HG03095 (cell line): Measurements from ENCODE around the gene RRAGC.
A peak's percentile ranks its signal among the peaks of the same experiment; 100 is the strongest.
"Not testable (repeated sequence)": the region's sequence is repeated elsewhere in the genome, so short reads cannot be mapped to it uniquely, and the experiment has no call there.

Source experiments
- ATAC-seq: cut with Tn5 transposase; IDR thresholded peaks from one replicate; pipeline ENCODE4 v1.9.1; 2021; ENCODE audit warnings: moderate library complexity; ENCODE audit not compliant: unreplicated experiment

The RRAGC gene

DNA sequence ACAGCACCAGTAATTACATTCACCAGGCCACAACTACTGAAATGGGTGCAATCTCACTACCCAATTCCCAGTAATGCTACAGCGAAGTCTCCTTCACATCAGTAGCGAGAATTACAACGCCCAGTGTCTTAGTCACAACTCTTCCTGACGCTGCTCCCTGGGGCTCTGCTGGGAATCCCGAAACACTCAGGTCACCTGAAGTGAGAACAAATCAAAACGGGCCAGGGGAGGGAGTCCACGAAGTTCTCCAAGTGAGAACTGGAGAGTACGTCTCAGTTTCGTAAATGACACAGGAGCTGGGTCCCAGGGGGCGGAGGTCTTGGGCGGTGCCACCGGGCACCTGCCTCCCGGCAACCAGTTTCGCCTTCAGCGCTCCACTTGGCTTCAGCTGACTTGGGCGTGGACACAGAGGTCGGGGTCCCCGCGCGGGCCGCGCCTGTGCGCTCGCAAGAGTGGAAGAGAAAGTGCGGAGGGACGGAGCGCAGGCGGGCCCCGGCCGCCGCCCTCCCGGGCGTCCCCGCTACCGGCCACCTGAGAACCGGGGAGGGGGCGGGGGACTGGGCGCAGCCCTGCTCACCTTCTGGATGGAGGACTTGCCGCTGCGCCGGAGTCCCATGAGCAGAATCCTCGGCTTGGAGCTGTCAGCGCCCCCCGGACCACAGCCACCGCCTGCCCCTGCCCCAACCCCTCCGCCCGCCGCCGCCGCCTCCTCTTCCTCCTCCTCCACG lies 575 bp downstream of the RRAGC start:
- peak; percentile 19 for ATAC-seq

DNA sequence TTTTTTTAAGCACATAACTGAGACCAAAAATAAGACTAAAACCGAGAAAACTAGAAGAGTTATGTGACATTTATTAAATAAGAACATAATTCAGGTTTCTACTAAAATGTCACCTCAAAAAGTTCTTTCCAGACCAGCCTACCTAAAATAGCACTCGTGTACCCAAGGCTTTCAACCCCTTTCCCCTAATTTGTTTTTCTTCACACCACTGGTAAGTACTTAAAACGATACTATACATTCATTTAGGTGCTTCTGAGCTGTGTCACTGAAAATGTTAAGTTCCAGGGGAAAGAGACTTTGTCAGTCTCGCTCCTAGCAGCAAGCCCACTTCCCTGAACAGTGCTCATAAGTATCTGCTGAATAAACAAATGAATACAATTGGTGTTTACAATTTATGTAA lies 6.8 kb downstream of the RRAGC start:
- ATAC-seq: peak; percentile 51

DNA sequence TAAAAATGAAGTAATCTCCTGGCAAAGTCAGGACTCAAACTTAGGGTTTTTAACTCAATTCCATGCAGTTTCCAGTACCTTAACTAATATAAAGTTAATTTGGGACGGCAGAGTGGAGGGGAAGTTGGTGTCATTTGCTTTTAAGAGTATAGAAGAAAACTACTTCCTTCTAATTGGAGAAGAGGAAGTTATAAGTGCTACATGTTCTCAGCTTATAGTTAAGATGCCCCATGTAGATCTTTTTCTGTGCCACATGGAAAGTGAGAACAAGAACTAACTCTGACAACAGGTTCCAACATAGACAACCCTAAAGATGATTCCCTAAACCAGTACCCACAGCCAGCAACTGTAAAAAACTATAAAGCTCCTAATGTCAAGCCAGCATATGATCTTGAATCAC lies 11.5 kb downstream of the RRAGC start:
- ATAC-seq: no peak

DNA sequence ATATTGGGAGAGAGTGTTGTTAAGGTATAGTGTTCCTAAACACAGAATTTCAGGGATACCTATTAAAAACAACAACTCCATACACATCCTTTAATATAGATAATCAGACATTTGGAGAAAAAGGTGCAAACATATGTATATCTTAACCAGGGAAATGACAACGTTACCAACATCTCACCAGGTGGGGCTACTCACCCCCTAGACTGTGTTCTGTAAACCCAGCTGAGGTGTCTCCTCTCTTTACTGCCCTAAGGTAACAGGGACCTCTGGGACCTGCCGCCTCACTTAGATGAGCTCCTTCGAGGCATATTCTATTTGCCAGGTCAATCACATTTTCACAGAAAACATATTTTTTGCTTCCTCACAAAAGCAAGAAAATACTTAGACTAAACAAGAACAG lies 13.4 kb downstream of the RRAGC start:
- no peak for ATAC-seq

DNA sequence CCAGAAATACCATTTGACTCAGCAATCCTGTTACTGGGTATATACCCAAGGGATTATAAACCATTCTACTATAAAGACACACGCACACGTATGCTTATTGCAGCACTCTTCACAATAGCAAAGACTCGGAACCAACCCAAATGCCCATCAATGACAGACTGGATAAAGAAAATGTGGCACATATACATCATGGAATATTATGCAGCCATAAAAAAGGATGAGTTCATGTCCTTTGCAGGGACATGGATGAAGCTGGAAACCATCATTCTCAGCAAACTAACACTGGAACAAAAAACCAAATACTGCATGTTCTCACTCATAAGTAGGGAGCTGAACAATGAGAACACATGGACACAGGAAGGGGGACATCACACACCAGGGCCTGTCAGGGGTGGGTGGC lies 14.5 kb downstream of the RRAGC start:
- ATAC-seq: not testable (repeated sequence)

DNA sequence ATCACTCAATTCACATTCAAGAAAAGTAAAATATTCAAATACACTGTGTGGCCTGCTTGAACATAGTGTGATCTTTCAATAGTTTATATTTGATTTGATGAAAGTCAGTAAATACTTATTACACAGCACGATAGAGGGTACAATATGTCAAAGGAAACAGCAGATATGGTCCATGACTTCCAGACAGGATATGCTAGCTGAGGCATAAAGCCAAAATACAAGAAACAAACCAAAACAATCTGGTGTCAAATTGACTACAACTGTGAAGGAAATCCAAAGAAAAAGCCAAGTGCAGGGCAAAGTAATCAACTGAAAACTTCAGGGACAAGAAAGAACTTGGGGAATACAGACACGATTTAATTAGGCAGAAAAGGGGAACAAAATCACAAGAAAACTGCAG lies 19.3 kb downstream of the RRAGC start:
- ATAC-seq: no peak

DNA sequence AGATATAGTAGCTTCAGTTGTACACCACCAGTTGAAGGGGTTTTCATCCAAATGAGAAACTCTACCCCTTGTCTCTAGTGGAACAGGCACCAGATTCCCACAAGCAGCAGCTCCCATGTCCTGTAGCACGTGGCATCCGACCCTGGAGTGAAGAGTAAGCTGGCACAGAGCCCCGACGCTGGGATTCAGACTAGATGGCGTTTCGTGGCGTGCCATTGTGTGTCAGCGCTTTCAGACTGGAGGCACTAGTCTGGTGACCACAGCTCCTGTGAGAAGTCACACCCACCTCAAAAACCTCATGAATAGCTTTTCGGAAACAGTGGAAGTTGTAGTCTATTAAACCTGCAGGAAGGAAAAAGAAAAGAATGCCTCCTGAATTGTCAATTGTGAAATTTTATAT lies 20.2 kb downstream of the RRAGC start:
- ATAC-seq: no peak

DNA sequence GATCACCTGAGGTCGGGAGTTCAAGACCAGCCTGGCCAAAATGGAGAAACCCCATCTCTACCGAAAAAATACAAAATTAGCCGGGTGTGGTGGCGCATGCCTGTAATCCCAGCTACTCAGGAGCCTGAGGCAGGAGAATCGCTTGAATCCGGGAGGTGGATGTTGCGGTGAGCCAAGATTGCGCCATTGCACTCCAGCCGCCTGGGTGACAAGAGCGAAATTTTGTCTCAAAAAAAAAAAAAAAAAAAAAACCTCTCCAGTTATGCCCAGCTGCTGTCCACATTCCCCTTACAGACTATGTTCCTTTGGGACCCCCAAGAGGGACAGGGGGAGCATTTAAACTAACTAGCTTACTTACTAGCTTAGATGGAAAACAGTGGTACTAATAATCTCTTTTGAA lies 23.3 kb downstream of the RRAGC start:
- not testable (repeated sequence) for ATAC-seq

DNA sequence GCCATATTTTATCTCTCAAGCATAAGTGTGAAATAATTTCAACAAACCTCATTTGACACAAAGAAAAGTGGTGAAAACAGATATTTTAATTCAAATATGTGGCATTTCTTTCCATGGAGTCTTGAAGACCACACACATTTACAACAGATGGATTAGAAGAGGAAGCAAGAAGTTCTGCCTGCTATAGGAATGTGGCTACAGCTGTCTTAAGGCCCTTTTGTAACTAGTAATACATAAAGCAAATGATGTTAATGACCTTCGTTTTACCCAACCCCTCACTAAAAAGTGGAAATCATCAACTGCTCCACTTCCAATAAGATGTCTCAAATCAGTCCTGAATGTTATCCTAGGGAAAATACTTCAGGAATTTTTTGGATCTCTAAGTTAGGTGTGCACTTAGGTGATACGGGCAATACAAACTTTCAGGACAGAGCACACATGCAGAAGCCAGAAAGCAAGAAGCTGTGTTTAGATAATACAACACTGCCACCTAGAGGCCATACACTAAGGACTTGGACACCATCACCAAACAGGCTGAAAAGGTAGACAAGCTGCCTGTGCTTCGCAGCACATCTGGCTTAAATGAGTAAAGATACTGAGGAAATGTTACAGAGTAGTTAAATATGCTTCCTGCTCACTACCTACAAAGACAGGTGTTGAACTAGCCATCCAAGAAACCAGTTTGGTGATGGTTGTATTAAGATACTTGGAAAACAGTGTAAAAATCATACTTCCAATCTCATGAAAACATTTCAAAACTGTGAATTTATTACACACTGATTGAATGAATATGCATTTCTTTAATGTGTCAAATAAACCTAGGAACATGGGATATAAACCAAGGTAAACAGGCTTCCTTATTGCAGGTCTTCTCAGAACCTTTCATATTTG lies 24.4 kb downstream of the RRAGC start:
- ATAC-seq: peak; percentile 57

DNA sequence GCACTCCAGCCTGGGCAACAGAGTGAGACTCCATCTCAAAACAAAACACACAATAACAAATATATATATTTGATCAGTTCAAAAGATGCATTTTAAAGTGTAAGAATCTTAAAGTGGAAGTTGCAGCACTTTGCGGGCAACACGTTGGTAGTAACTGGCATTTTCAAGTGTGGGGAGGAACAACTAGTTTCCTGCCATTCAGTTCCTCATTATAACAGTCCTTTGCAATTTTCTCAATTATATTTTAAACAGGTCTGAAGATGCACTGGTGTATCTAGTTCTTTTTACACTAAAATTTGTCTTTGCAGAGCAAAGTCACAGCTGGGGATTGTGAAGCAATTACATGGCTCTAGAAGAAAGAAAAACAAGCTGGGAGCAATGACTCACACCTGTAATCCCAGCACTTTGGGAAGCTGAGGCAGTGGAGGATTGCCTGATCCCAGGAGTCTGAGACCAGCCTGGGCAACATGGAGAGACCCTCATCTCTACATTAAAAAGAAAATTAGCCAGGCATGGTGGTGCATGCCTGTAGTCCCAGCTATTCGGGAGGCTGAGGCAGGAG lies 25.3 kb downstream of the RRAGC start:
- ATAC-seq: no peak

DNA sequence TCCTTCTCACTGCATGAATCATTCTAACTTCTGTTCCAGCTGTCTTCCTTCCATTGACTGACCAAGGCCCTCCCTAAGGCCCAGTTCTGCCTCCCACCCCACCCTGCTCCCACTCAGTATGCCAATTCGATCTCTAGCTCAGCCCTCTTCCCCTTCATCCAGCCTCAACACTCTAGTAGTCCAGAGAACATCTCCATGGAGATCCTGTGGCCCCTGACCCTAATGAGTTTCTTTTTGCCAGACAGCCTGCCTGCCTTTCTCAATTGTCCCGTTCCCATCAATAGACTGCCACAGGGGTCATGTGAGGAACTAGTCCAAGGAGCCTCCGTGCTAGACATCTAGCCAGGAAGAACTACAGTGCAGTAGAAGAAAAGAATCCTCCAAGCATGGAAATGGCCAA lies 26.4 kb downstream of the RRAGC start:
- no peak for ATAC-seq

DNA sequence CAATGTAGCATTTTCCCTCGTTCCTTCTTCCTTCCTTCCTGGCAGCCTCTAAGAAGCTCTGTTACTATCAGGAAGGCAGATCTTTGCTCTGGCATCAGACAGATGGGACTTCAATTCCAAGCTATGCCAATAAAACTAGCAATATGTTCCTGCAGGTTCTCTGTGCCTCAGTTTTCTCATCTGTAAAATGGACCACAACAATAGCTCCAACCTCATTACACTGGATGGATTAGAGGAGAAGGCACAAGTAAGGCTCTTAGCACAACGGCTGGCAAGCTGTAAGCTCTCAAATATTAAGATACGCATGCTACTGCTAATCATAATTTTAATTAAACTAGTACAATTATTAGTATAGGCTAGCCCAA lies 27.2 kb downstream of the RRAGC start:
- no peak for ATAC-seq

DNA sequence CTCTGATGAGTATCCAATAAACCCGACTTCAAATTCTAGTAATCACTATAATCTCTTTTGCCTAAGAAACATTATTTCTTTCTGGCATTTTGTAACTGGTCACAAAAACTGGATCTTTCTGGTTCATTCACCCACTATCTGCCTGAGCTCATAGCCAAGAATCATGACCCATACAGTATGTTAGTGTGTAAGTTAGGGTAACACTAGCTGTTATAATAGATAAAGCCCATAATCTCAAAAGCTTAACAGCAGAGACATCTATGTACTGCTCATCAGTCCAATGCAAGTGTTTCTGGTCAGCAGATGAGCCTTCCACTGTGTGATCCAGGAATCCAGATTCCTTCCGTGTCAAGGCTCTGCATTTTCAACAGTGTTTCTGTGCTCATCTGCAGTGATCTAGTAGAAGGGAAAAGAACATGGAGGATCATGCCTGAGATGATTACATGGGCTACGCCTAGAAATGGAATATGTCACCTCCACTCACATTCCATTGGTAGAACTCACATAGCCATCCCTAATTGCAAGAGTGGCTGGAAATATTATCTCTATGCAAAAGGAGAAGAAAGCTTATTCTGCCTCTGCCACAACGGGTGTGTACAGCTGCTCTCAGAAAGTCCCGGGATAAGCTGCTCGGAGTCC lies 27.7 kb downstream of the RRAGC start:
- ATAC-seq: no peak

DNA sequence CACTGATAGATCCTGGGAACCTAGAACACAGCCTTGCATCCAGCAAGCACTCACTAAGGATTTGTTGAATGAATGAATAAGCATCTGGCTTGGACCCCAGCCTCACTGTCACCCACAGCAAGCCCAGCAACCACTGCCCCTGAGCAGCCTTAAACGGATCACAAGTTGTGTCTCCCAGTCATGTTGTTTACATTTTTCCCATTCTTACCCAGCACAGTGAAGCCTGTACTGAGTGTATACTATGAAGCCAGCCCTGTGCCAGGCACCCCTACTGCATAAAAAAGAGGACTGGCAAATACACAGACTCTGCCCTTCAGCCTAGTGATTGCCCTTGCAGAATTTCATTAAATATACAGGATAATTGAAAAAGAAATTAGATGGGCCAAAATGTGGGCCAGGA lies 30.2 kb downstream of the RRAGC start:
- no peak for ATAC-seq

DNA sequence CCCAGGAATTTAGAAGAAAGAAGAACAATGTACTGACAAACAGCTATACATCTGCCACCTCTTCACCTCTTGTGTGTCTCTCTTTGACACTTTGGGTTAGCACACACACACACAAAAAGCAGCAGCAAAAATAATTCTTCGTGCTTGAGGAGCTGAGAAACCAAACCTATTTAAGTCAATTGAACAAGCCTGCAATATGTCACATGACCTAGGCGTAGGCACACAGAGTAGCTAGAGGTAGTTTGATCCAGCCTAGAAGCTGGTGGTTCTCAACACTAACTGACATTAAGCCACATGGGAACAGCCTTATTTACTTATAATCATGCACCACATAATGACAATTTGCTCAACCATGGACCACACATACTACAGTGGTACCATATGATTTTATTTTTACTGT lies 32.3 kb downstream of the RRAGC start:
- ATAC-seq: no peak

DNA sequence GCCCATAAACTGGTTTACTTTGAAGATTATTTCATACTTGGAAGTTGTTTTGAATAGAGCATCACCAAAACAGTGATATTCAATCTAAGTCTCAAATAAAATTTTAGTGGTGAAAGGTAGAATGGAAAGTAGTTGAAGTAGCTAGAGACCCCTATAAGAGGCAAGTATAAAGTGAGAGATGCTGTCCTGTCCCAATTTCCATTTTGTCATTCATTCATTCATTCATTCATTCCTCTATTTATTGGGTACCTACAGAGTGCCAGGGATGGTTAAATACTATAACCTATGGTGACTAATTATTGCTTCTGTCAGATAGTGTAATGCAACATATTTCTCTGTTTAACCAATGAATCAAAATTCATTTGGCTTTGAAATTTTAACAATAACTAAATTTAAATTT lies 32.7 kb downstream of the RRAGC start:
- no peak for ATAC-seq

DNA sequence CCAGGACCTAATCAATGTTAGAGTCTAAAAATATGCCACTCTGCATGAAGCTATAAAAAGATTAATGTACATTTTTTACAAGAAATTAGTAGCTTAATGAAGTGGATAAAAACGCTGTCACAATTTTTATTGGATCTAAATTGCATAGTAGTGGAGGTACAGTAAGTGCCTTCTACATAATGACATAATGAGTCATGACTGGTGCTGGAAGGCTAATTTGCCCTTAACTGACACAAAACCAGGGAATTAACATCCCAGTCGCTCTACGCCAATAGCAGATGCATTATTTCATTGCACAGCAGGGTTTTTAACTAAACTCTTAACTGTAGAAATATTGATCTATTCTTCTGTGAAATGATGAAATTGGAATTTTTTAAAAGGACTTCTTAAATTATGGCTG lies 33.3 kb downstream of the RRAGC start:
- no peak for ATAC-seq

DNA sequence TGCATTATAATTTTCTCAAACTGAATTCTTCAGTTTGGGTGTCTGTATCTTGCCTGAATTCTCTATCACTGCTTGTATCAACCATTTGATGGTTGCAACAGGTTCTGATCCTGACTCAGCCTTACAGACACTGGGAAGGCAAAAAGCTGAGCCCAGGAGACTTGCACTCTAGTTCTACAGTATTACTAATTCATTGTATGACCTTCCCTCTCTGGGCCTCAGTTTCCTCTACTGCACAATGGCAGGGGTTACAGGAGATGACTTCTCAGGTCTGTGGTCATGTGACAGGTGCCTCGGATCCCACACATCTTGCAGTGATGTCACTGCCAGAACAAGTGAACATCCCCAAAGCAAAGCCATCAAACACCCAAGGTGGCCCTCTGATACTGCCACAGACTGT lies 38.7 kb downstream of the RRAGC start:
- ATAC-seq: no peak

DNA sequence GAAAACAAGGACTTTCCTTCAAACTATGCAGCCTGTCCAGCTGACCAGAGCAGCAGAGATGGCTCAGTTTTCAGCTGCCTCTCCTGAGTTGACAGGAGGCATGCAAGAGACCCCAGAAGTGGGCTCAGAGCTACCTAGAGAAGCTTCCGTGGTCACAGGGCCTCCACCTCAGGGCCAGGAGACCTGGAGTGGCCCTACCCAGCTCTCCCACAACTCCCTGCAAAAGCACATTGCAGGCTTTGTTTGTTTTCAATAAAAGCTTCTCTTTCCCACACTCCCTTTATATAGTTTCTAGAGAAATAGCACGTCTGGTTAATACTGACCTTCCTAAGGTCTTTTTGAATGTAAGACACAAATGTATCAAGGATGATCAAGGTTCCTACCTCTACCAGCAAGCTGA lies 40.1 kb downstream of the RRAGC start:
- no peak for ATAC-seq

DNA sequence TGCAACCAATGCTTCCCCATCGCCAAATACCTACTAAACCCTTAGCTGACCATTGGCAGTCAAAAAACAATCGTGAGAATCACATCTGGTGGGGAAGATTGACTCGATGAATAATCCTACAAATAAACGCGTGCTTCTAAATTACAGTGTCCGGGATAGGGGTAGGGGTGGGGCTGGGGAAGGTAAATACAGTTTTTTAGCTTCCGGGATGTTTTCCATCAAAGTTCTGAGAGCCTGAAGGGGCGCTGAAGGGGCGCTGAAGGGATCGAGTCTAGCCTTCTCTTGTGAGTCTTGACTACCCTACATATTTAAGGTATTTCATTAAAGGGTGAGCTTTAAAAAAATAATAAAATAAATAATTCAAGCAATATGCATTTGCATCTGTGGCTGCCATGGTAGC lies 40.5 kb downstream of the RRAGC start:
- no peak for ATAC-seq

DNA sequence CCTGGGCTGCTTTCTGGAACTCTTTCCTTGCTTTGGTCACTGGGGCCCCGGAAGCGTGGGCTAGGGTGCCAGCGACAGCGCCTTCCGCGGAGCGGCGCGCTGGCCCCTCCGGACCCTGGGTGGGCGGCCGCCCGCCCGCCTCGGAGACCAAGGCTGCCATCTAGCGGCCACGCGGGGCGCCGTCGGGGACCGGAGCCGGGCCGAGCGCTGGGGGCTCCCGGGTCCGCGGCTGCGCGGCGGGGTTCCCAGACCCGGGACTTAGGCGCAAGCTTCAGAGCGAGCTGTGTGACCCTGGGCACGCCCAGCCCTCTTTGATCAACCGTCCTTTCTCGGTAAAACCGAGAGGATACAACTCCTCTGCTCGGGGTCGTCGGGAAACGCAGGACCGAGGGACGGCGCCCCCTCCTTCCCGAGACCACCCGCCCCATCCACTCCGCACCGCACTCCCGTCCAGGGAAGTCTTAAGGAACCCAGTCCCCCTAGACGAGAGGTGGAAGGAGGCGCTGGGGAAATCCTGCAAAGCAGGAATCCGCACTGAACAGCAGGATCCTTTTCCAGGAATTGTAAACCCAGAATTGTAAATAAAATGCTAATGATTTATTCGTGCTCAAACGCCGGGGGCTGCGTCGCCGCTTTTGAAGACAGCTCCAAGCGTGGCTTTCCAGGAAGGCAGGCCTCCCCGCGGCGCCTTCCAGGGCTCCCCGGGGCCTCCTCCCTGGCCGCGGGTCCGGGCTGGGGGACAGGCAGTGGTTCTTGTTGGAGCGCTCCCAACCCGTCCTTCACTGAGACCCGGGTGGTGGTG lies 41.2 kb downstream of the RRAGC start:
- ATAC-seq: no peak
